ENCODE data around the gene RTTN. TPM values are rescaled to one million over a fixed set of nuclear protein-coding genes. Genes with fewer than 3 reads are reported as not detected.

The RTTN gene
- total RNA-seq, 1 donor from 2014 or later: 52.4 TPM

DNA sequence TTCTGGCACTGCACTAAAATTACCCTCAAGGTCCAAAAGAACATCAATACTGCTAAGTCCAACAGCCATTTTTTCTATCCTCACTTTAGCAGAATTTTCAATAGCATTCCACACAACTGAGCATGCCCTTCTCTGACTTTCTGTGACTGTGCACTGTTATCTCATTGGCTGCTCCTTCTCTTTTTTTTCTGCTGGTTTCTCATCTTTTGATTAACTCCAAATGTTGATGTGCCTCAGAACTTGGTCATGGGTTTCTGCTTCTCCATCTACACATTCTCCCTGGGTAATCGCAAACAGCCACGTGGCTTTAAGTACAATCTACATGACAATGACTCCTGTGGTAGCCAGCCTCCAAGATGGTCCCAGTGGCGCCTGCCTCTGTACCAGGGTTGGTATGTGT lies 182.9 kb downstream of the RTTN start:
- Histone ChIP-seq H3K36me3 (no peaks in the 10 kb centered on the region), H3K4me2 (no peak overlapping the region), H2AFZ (replicated peaks) (no peak overlapping the region), H3K4me3 (no peak overlapping the region), H3K4me1 (no peaks in the 10 kb centered on the region), H3K27ac (no peak overlapping the region), H3K27me3 (no peaks in the 10 kb centered on the region), H4K20me1 (ENCODE audit: low read depth) (no peaks in the 10 kb centered on the region), H3K79me2 (ENCODE audit: low read depth) (no peaks in the 10 kb centered on the region), H3F3A (ENCODE audit: low read depth) (no peaks in the 10 kb centered on the region), H3K9me3 (ENCODE audit: low read depth) (no peaks in the 10 kb centered on the region), H3K9ac (no peak overlapping the region)
- no peaks in the 10 kb centered on the region for H3K4me1 Mint-ChIP-seq
- H3K9me3 Mint-ChIP-seq: no peaks in the 10 kb centered on the region
- H3K27ac Mint-ChIP-seq: no peak overlapping the region
- no peak for DNase-seq (ENCODE audit: low spot score)
- TF ChIP-seq, protein P1, sequence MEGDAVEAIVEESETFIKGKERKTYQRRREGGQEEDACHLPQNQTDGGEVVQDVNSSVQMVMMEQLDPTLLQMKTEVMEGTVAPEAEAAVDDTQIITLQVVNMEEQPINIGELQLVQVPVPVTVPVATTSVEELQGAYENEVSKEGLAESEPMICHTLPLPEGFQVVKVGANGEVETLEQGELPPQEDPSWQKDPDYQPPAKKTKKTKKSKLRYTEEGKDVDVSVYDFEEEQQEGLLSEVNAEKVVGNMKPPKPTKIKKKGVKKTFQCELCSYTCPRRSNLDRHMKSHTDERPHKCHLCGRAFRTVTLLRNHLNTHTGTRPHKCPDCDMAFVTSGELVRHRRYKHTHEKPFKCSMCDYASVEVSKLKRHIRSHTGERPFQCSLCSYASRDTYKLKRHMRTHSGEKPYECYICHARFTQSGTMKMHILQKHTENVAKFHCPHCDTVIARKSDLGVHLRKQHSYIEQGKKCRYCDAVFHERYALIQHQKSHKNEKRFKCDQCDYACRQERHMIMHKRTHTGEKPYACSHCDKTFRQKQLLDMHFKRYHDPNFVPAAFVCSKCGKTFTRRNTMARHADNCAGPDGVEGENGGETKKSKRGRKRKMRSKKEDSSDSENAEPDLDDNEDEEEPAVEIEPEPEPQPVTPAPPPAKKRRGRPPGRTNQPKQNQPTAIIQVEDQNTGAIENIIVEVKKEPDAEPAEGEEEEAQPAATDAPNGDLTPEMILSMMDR (IDR thresholded peaks at IDR 0.05): no peak
- TF ChIP-seq EZH2phosphoT487 (IDR thresholded peaks at IDR 0.05): no peak
- TF ChIP-seq EZH2 (IDR thresholded peaks at IDR 0.05): no peak
- H3K27me3 Mint-ChIP-seq (ENCODE audit: insufficient read depth, low read depth): no peaks in the 10 kb centered on the region
- peaks cover 28% of the 10 kb centered on the region for H3K36me3 Mint-ChIP-seq
- H3K4me3 Mint-ChIP-seq: no peak overlapping the region

DNA sequence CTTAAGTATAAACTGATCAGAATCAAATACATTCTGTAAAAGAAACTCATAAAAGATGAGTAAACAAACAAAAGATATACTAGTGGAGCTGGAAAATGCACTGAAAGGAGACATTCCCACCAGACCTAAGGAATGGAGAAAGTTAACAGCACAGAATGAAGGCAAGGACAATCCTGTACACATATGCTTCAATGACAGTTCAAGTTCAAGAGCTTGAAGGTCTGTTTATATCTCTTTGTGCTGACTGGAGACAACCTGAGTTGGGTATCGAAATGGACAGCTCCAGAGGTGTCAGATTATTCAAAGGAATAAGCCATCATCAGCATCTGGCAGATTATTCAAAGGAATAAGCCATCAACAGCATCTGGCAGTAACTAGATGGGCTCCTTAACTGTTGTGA lies 184.0 kb downstream of the RTTN start:
- Mint-ChIP-seq H3K36me3 (peaks cover 28% of the 10 kb centered on the region), H3K4me1 (no peaks in the 10 kb centered on the region), H3K27ac (no peak overlapping the region), H3K4me3 (no peak overlapping the region), H3K9me3 (no peaks in the 10 kb centered on the region), H3K27me3 (ENCODE audit: insufficient read depth, low read depth) (no peaks in the 10 kb centered on the region)
- Histone ChIP-seq H3K36me3 (no peaks in the 10 kb centered on the region), H3K27ac (no peak overlapping the region), H3F3A (ENCODE audit: low read depth) (no peaks in the 10 kb centered on the region), H3K27me3 (no peaks in the 10 kb centered on the region), H4K20me1 (ENCODE audit: low read depth) (no peaks in the 10 kb centered on the region), H3K4me2 (no peak overlapping the region), H3K4me3 (no peak overlapping the region), H3K4me1 (no peaks in the 10 kb centered on the region), H3K9ac (no peak overlapping the region), H3K79me2 (ENCODE audit: low read depth) (no peaks in the 10 kb centered on the region), H2AFZ (replicated peaks) (no peak overlapping the region), H3K9me3 (ENCODE audit: low read depth) (no peaks in the 10 kb centered on the region)
- TF ChIP-seq EZH2 (IDR thresholded peaks at IDR 0.05): no peak
- no peak for TF ChIP-seq EZH2phosphoT487 (IDR thresholded peaks at IDR 0.05)
- TF ChIP-seq, protein P1 (IDR thresholded peaks at IDR 0.05): no peak
- no peak for DNase-seq (ENCODE audit: low spot score)

DNA sequence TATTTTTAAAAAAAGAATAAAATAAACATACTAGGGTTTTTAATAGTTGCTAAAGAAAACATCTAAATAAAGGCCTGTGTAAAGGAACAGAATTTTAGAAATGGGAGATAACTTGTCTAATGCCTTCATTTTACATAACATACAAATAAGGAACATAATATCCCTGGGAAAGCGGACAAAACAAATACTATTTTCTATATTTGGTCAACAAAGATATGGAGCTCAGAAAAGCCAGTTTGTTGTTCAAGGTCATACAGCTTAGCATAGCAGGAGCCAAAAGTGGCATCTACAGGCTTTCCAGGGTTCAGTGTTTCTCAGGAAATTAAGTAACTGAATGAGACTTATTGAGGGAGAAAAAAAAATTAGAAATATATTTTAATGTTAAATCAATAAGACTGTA lies 184.4 kb downstream of the RTTN start:
- Mint-ChIP-seq H3K27ac (no peak overlapping the region), H3K4me1 (no peaks in the 10 kb centered on the region), H3K36me3 (peaks cover 29% of the 10 kb centered on the region), H3K27me3 (ENCODE audit: insufficient read depth, low read depth) (no peaks in the 10 kb centered on the region), H3K9me3 (no peaks in the 10 kb centered on the region), H3K4me3 (no peak overlapping the region)
- Histone ChIP-seq H2AFZ (replicated peaks) (no peak overlapping the region), H3K79me2 (ENCODE audit: low read depth) (no peaks in the 10 kb centered on the region), H3K27me3 (no peaks in the 10 kb centered on the region), H3K4me3 (no peak overlapping the region), H3K9ac (no peak overlapping the region), H3F3A (ENCODE audit: low read depth) (no peaks in the 10 kb centered on the region), H3K9me3 (ENCODE audit: low read depth) (no peaks in the 10 kb centered on the region), H3K4me1 (no peaks in the 10 kb centered on the region), H3K36me3 (no peaks in the 10 kb centered on the region), H4K20me1 (ENCODE audit: low read depth) (no peaks in the 10 kb centered on the region), H3K4me2 (no peak overlapping the region), H3K27ac (no peak overlapping the region)
- DNase-seq (ENCODE audit: low spot score): no peak
- TF ChIP-seq EZH2phosphoT487 (IDR thresholded peaks at IDR 0.05) (no peak), EZH2 (IDR thresholded peaks at IDR 0.05) (no peak)
- TF ChIP-seq, protein P1 (IDR thresholded peaks at IDR 0.05): no peak

Measured in neural progenitor cell (in vitro differentiated cells).